Body of pancreas (tissue), 4 donors: ENCODE data around the gene FAM107B.

ENCODE experiments used
- POLR2A ChIP-seq, 3 donors: fragments of 450-650 bp; IDR thresholded peaks; one replicate each; pipeline ENCODE4 v1.6.1; 2016; ENCODE audit warnings: antibody characterized with exemption in 3 of 3, mild to moderate bottlenecking in 2 of 3
- TF ChIP-seq, protein P1 (sequence below), 7 experiments: fragments of 450-650 bp in 4 of 7; fragments of 200-600 bp in 3 of 7; sonication (generic) in 3 of 7; IDR thresholded peaks; one replicate each; pipeline ENCODE4 v1.5.1; 2016 to 2019; ENCODE audit warnings: antibody characterized with exemption in 7 of 7

DNA sequence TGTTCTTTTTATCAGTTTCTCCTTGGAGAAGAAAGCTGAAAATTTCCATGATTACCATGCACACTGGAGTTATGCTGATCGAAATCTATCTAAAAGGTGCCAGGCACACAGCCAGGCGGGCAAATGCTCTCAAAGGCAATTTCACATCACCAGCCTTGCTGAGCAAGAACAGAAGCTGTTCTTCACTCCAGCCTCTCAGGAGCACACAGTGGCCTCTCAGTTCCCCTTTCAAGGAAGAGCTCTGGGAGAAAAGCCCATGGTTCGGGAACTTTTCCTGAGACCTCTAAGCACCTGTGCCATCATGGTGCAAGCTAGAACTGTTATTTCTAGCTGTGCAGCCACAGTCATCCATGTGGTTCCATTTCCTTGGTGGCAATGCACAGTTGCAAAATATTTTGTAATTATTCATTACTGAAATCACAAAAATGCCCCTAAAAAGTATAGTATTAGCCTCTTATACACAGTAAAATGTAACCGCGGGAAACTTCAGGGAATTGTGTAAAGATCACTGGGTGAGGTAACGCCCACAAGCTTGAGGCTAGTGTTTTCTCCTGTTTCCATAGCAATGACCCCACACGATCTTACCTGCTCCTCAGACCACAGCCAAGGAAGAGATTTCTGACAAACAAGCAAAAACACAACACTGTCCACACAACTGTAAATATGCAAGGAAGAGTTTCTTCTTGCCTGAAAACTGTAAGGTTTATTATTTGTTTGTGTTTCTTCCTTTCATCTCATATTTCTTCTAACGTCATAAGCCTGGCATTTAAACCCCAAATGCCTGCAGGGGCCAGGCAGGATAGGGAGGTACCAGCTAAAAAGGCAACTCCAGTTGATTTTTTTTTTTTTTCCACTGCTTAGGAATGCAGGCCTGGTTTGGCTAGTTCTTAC is 121.2 kb downstream of the FAM107B start:
- TF ChIP-seq, protein P1, sequence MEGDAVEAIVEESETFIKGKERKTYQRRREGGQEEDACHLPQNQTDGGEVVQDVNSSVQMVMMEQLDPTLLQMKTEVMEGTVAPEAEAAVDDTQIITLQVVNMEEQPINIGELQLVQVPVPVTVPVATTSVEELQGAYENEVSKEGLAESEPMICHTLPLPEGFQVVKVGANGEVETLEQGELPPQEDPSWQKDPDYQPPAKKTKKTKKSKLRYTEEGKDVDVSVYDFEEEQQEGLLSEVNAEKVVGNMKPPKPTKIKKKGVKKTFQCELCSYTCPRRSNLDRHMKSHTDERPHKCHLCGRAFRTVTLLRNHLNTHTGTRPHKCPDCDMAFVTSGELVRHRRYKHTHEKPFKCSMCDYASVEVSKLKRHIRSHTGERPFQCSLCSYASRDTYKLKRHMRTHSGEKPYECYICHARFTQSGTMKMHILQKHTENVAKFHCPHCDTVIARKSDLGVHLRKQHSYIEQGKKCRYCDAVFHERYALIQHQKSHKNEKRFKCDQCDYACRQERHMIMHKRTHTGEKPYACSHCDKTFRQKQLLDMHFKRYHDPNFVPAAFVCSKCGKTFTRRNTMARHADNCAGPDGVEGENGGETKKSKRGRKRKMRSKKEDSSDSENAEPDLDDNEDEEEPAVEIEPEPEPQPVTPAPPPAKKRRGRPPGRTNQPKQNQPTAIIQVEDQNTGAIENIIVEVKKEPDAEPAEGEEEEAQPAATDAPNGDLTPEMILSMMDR (IDR thresholded peaks at IDR 0.05): no peak
- TF ChIP-seq POLR2A (IDR thresholded peaks at IDR 0.05): no peak
